Activated B cell treated with CpG ODN at 0.5 μM for 24 hours (primary cell): ENCODE data around the gene SFI1. TPM values are rescaled to one million over a fixed set of nuclear protein-coding genes. Genes with fewer than 3 reads are reported as not detected.

Experiments
- ATAC-seq: fragments of 200-7000 bp; cut with Tn5 transposase; one replicate; pipeline ENCODE4 v1.10.0; 2021; ENCODE audit warnings: low read depth, mild to moderate bottlenecking, moderate library complexity
- CTCF ChIA-PET: fragments of 350-600 bp; sonication (Branson Sonifier 250); formaldehyde crosslinking; loops from one replicate; lab custom pipeline; 2021; ENCODE audit warnings: antibody characterized with exemption; lab: Charles Lee
- POLR2A ChIA-PET: fragments of 350-600 bp; sonication (Branson Sonifier 250); formaldehyde crosslinking; loops from one replicate; lab custom pipeline; 2021; ENCODE audit warnings: antibody characterized with exemption; lab: Charles Lee
- DNase-seq: peaks from one replicate; pipeline ENCODE4 v3.0.0; 2022
- H3K27ac Mint-ChIP-seq: one replicate; pipeline ENCODE4 v1.8.0; 2020; ENCODE audit warnings: mixed read lengths
- H3K27me3 Mint-ChIP-seq: one replicate; pipeline ENCODE4 v1.8.0; 2021; ENCODE audit warnings: mixed read lengths
- H3K36me3 Mint-ChIP-seq: one replicate; pipeline ENCODE4 v1.8.0; 2021; ENCODE audit warnings: low read depth, mixed read lengths
- H3K4me1 Mint-ChIP-seq: one replicate; pipeline ENCODE4 v1.8.0; 2021; ENCODE audit warnings: mixed read lengths
- H3K4me3 Mint-ChIP-seq: one replicate; pipeline ENCODE4 v1.8.0; 2020; ENCODE audit warnings: mild to moderate bottlenecking, mixed read lengths
- H3K9me3 Mint-ChIP-seq: one replicate; pipeline ENCODE4 v1.8.0; 2020; ENCODE audit warnings: mixed read lengths
- CTCF ChIP-seq: fragments of 200-600 bp; IDR thresholded peaks from one replicate; pipeline ENCODE4 v1.8.0; 2022; ENCODE audit warnings: antibody characterized with exemption, mild to moderate bottlenecking
- intact Hi-C: fragments of 100-400 bp; cut with micrococcal nuclease; formaldehyde crosslinking; loops from one replicate; pipeline ENCODE4 v1.15.1; 2024
- total RNA-seq: library from RNA; stranded (reverse); gene quantifications from 2 replicates; pipeline ENCODE4 v1.2.3, GENCODE V29; 2022

Gene SFI1
- total RNA-seq, 1 donor from 2014 or later = 126 TPM

DNA sequence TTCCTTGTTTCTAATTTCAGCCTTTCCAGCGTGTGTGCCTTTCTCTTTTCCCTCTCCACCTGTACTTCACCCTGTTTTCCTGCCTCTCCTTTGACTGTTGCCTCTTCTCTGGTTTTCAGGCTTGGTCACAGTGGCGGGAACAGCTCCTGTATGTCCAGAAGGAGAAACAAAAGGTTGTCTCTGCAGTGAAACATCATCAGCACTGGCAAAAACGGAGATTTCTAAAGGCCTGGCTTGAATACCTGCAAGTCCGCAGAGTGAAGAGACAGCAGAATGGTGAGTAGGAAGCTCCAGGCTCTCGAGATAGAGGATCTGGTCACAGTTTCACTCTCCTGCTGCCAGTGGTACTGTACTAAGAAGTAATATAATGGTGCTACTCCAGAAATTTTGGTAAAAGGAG, 76.6 kb downstream of the SFI1 start:
- TF ChIP-seq CTCF = no peak
- Mint-ChIP-seq H3K27ac (no peak overlapping the region), H3K36me3 (peaks cover 63% of the 10 kb centered on the region), H3K4me1 (peaks cover 3% of the 10 kb centered on the region), H3K4me3 (no peak overlapping the region), H3K27me3 (no peaks in the 10 kb centered on the region), H3K9me3 (no peaks in the 10 kb centered on the region)
- DNase-seq = no peak
- intact Hi-C loops = no loop called here
- POLR2A ChIA-PET = no interaction called here
- ATAC-seq = no peak
- CTCF ChIA-PET = no interaction called here

DNA sequence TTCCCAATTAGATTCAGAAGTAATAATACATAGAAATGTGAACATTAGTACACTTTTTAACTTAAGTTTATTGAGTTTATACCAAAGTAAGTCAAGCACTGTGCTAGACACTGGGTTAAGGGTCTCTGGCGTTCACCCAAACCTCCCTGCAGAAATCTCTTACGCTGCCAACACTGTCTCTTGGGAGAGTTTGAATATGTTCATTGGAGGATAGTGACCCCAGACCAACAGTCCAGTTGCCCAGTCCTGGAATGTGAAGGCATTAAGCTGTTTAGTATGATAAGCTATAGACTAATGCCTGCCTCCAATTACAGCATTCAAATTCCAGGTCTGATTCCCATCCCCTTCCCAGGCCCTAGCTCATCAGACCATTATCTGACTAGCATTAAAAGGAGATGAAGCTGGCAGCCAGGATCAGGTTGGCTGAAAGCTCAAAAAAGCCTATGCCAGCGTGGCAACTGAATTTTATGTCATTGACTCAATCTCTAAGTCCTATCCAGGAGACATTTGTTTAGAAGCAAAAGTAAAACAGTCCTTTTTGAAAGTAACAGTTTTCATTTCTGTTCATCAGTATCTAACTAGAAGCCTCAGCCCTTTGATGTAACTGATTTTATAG, 77.8 kb downstream of the SFI1 start:
- H3K27me3 Mint-ChIP-seq = no peaks in the 10 kb centered on the region
- peaks cover 2% of the 10 kb centered on the region for H3K4me1 Mint-ChIP-seq
- no peak for TF ChIP-seq CTCF
- no peak for ATAC-seq
- ChIA-PET CTCF (no interaction called here), POLR2A (no interaction called here)
- peaks cover 70% of the 10 kb centered on the region for H3K36me3 Mint-ChIP-seq
- H3K9me3 Mint-ChIP-seq = no peaks in the 10 kb centered on the region
- no peak overlapping the region for H3K4me3 Mint-ChIP-seq
- H3K27ac Mint-ChIP-seq = no peak overlapping the region
- DNase-seq = no peak
- intact Hi-C loops = no loop called here

DNA sequence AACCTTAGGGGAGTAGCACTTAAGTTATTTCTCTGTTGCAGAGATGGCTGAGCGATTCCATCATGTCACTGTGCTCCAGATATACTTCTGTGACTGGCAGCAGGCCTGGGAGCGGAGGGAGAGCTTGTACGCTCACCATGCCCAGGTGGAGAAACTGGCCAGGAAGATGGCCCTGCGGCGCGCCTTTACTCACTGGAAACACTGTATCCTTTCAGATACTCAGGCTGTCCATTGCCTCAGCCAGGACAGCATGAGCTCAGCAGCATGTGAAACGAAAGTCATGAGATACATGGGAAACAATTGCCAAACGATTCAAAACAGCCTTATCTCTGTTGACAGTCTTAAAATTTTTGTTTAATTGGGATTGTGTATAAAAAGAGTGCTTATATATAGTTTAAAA, 78.9 kb downstream of the SFI1 start:
- no peak for TF ChIP-seq CTCF
- H3K4me1 Mint-ChIP-seq = no peaks in the 10 kb centered on the region
- no peak overlapping the region for H3K4me3 Mint-ChIP-seq
- peaks cover 70% of the 10 kb centered on the region for H3K36me3 Mint-ChIP-seq
- POLR2A ChIA-PET = no interaction called here
- DNase-seq = no peak
- no peaks in the 10 kb centered on the region for H3K9me3 Mint-ChIP-seq
- H3K27ac Mint-ChIP-seq = no peak overlapping the region
- CTCF ChIA-PET = no interaction called here
- no peak for ATAC-seq
- intact Hi-C loops = no loop called here
- no peaks in the 10 kb centered on the region for H3K27me3 Mint-ChIP-seq

- H3K9me3 Mint-ChIP-seq = no peaks in the 10 kb centered on the region
- H3K4me3 Mint-ChIP-seq = no peak overlapping the region
- H3K4me1 Mint-ChIP-seq = peaks cover 10% of the 10 kb centered on the region
- no peaks in the 10 kb centered on the region for H3K27me3 Mint-ChIP-seq
- TF ChIP-seq CTCF = no peak
- H3K27ac Mint-ChIP-seq = peak overlapping the region; percentile 12
- peaks cover 61% of the 10 kb centered on the region for H3K36me3 Mint-ChIP-seq
- ATAC-seq (no peak), DNase-seq (no peak)
- intact Hi-C loops = no loop called here
- ChIA-PET POLR2A (interaction anchor here (0.6 kb wide), 1 partner anchor 11 kb away, joined by 3 read pairs; no protein-coding TSS in a partner anchor), CTCF (no interaction called here)
Observed at GRCh38 chr22:31577711-31578110, 81.4 kb downstream of the SFI1 start.

- Mint-ChIP-seq H3K4me1 (peaks cover 14% of the 10 kb centered on the region), H3K36me3 (peaks cover 56% of the 10 kb centered on the region), H3K27ac (no peak overlapping the region), H3K4me3 (no peak overlapping the region), H3K9me3 (no peaks in the 10 kb centered on the region), H3K27me3 (no peaks in the 10 kb centered on the region)
- intact Hi-C loops = no loop called here
- ATAC-seq (no peak), DNase-seq (no peak)
- TF ChIP-seq CTCF = no peak
- ChIA-PET POLR2A (interaction anchor here (0.6 kb wide), 1 partner anchor 10 kb away, joined by 3 read pairs; no protein-coding TSS in a partner anchor), CTCF (no interaction called here)
Observed at GRCh38 chr22:31578171-31578570, 81.8 kb downstream of the SFI1 start.
